GM12891 (cell line): Measurements from ENCODE around the gene MVB12A.

Experiments
- POLR2A ChIP-seq: IDR thresholded peaks from 2 replicates; pipeline ENCODE4 v1.6.1; 2011; ENCODE audit warnings: low read depth, low read length, control low read depth
- POLR2AphosphoS5 ChIP-seq: IDR thresholded peaks from 2 replicates; pipeline ENCODE4 v1.6.1; 2011; ENCODE audit warnings: low read depth, low read length, control low read depth
- POU2F2 ChIP-seq: IDR thresholded peaks from 2 replicates; pipeline ENCODE4 v1.6.1; 2011; ENCODE audit warnings: low read depth, mild to moderate bottlenecking, control low read depth, low read length, moderate library complexity
- SPI1 ChIP-seq: IDR thresholded peaks from 2 replicates; pipeline ENCODE4 v1.6.1; 2011; ENCODE audit warnings: low read depth, low read length, control low read depth
- TAF1 ChIP-seq: IDR thresholded peaks from 2 replicates; pipeline ENCODE4 v1.6.1; 2011; ENCODE audit warnings: low read depth, low read length, control low read depth

GRCh38 chr19:17404015-17404414 is 15.8 kb upstream of the MVB12A start:
- TF ChIP-seq POLR2A (no peak), POLR2AphosphoS5 (no peak), TAF1 (no peak), SPI1 (no peak), POU2F2 (no peak)
